Keratinocyte (primary cell): ENCODE results near the gene AK9. TPM values are rescaled to one million over a fixed set of nuclear protein-coding genes. Genes with fewer than 3 reads are reported as not detected.

Source experiments
- DNase-seq: peaks from one replicate; pipeline ENCODE4 v3.0.0-alpha.2; 2011; ENCODE audit warnings: low read depth, missing footprints, low spot score
- FAIRE-seq: peaks from 2 replicates; lab custom pipeline; 2011; peaks lifted over from hg19 to GRCh38; lab: Jason Lieb, UNC
- H2AFZ ChIP-seq: 2 replicates; pipeline ENCODE4 v1.6.0; 2012; ENCODE audit warnings: low read length, control low read depth, inconsistent platforms; ENCODE audit not compliant: control insufficient read depth
- H3K27ac ChIP-seq: 2 replicates; pipeline ENCODE4 v1.5.1; 2011; ENCODE audit warnings: low read length; ENCODE audit not compliant: control insufficient read depth, insufficient read depth
- H3K27me3 ChIP-seq: 3 replicates; pipeline ENCODE4 v1.6.0; 2011; ENCODE audit warnings: low read length; ENCODE audit not compliant: control insufficient read depth, insufficient read depth; ENCODE audit errors: extremely low read depth
- H3K36me3 ChIP-seq, 2 experiments: 2 replicates in 1 of 2; 3 replicates in 1 of 2; pipeline ENCODE4 v1.5.1; 2011; ENCODE audit warnings: low read length in 2 of 2, mild to moderate bottlenecking in 1 of 2; ENCODE audit not compliant: control insufficient read depth in 2 of 2, insufficient read depth in 2 of 2; ENCODE audit errors: extremely low read depth in 1 of 2
- H3K4me1 ChIP-seq: 3 replicates; pipeline ENCODE4 v1.5.1; 2011; ENCODE audit warnings: low read length; ENCODE audit not compliant: control insufficient read depth, insufficient read depth; ENCODE audit errors: extremely low read depth
- H3K4me2 ChIP-seq: 3 replicates; pipeline ENCODE4 v1.6.0; 2011; ENCODE audit warnings: low read depth, low read length; ENCODE audit not compliant: control insufficient read depth, insufficient read depth; ENCODE audit errors: extremely low read depth
- H3K4me3 ChIP-seq, 3 experiments: fragments of 200-600 bp in 1 of 3; sonication (generic) in 1 of 3; 2 replicates in 2 of 3; 3 replicates in 1 of 3; pipeline ENCODE4 v1.5.1; 2011 to 2016; ENCODE audit warnings: low read length in 3 of 3, mild to moderate bottlenecking in 3 of 3, control low read depth in 2 of 3, inconsistent platforms in 1 of 3, low read depth in 1 of 3, mixed read lengths in 1 of 3, mixed run types in 1 of 3, moderate library complexity in 1 of 3; ENCODE audit not compliant: control insufficient read depth in 2 of 3, insufficient read depth in 2 of 3; ENCODE audit errors: extremely low read depth in 1 of 3
- H3K79me2 ChIP-seq: 2 replicates; pipeline ENCODE4 v1.6.0; 2012; ENCODE audit warnings: low read length; ENCODE audit not compliant: control insufficient read depth, insufficient read depth
- H3K9ac ChIP-seq: 3 replicates; pipeline ENCODE4 v1.6.0; 2011; ENCODE audit warnings: low read length; ENCODE audit not compliant: control insufficient read depth, insufficient read depth; ENCODE audit errors: extremely low read depth
- H3K9me1 ChIP-seq: 3 replicates; pipeline ENCODE4 v1.6.0; 2011; ENCODE audit warnings: low read length; ENCODE audit not compliant: control insufficient read depth, insufficient read depth; ENCODE audit errors: extremely low read depth
- H3K9me3 ChIP-seq: 2 replicates; pipeline ENCODE4 v1.5.1; 2012; ENCODE audit warnings: low read depth, low read length; ENCODE audit not compliant: control insufficient read depth
- H4K20me1 ChIP-seq: 3 replicates; pipeline ENCODE4 v1.6.0; 2011; ENCODE audit warnings: low read length; ENCODE audit not compliant: control insufficient read depth, insufficient read depth; ENCODE audit errors: extremely low read depth
- EZH2 ChIP-seq: IDR thresholded peaks from one replicate; pipeline ENCODE4 v1.6.1; 2012; ENCODE audit warnings: inconsistent platforms, mild to moderate bottlenecking, low read length, moderate library complexity
- dilution Hi-C: fragments of 300-500 bp; cut with MboI; formaldehyde crosslinking; loops from one replicate; pipeline ENCODE4 v1.7.0; 2020; ENCODE audit warnings: low sequenced_read_pairs; ENCODE audit not compliant: extremely low pct_ligation_motif_present
- polyA plus RNA-seq, 5 experiments: library from polyadenylated mRNA; depleted of rRNA in 3 of 5; stranded (reverse) in 3 of 5; stranded (forward) in 1 of 5; unstranded in 1 of 5; fragments of >200 nt; gene quantifications; 1 replicate in 1 of 5; 2 replicates in 3 of 5; 3 replicates in 1 of 5; pipeline versions ENCODE4 v1.2.1 to v1.2.3, GENCODE V29; 2011 to 2012; ENCODE audit warnings: missing spikeins in 2 of 5, low read depth in 1 of 5, low replicate concordance in 1 of 5
- TF ChIP-seq, protein P1 (sequence below), 3 experiments: IDR thresholded peaks in 1 of 3; conservative IDR thresholded peaks in 1 of 3; optimal IDR thresholded peaks in 1 of 3; 2 replicates in 2 of 3; 3 replicates in 1 of 3; pipeline versions ENCODE3 to v1.5.1; 2011; ENCODE audit warnings: low read length in 3 of 3, mild to moderate bottlenecking in 3 of 3, moderate library complexity in 2 of 3, control low read depth in 1 of 3, inconsistent platforms in 1 of 3; ENCODE audit not compliant: insufficient read depth in 2 of 3; ENCODE audit errors: extremely low read depth in 1 of 3

AK9 gene
- polyA plus RNA-seq, 1 donor (not counting 4 experiments of a cell fraction or from before 2014, with no cell fraction given) = 1.8 TPM

DNA sequence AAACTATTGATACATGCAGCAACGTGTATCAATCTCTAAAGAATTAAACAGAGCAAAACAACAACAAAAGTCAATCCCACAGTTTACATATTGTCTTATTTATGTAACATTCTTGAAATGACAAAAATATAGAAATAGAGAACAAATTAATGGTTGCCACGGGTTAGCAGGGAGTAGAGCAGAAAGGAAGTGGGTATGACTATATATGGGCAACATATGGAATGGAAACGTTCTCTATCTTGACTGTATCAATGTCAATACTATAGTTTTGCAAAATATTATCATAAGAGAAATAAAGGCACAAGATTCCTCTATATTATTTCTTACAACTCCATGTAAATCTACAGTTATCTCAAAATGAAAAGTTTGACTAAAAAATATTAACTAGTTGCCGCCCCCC is 12.8 kb downstream of the AK9 start:
- Histone ChIP-seq H3K4me1 (no peaks in the 10 kb centered on the region), H3K9me1 (no peaks in the 10 kb centered on the region), H4K20me1 (no peaks in the 10 kb centered on the region), H3K79me2 (no peaks in the 10 kb centered on the region), H3K36me3 (no peaks in the 10 kb centered on the region), H3K9me3 (no peaks in the 10 kb centered on the region), H2AFZ (no peak overlapping the region), H3K4me3 (no peak overlapping the region), H3K9ac (no peak overlapping the region), H3K27ac (no peak overlapping the region), H3K27me3 (no peaks in the 10 kb centered on the region), H3K4me2 (no peak overlapping the region)
- FAIRE-seq (no peak), DNase-seq (no peak)
- dilution Hi-C loops = no loop called here
- TF ChIP-seq, protein P1, sequence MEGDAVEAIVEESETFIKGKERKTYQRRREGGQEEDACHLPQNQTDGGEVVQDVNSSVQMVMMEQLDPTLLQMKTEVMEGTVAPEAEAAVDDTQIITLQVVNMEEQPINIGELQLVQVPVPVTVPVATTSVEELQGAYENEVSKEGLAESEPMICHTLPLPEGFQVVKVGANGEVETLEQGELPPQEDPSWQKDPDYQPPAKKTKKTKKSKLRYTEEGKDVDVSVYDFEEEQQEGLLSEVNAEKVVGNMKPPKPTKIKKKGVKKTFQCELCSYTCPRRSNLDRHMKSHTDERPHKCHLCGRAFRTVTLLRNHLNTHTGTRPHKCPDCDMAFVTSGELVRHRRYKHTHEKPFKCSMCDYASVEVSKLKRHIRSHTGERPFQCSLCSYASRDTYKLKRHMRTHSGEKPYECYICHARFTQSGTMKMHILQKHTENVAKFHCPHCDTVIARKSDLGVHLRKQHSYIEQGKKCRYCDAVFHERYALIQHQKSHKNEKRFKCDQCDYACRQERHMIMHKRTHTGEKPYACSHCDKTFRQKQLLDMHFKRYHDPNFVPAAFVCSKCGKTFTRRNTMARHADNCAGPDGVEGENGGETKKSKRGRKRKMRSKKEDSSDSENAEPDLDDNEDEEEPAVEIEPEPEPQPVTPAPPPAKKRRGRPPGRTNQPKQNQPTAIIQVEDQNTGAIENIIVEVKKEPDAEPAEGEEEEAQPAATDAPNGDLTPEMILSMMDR (optimal IDR thresholded peaks at IDR 0.05 in 1 of 3, IDR thresholded peaks at IDR 0.05 in 1 of 3, conservative IDR thresholded peaks at IDR 0.05 in 1 of 3; ENCODE audit: extremely low read depth in 1 of 3, insufficient read depth in 2 of 3, low read length in 3 of 3) = no peak
- TF ChIP-seq EZH2 = no peak

DNA sequence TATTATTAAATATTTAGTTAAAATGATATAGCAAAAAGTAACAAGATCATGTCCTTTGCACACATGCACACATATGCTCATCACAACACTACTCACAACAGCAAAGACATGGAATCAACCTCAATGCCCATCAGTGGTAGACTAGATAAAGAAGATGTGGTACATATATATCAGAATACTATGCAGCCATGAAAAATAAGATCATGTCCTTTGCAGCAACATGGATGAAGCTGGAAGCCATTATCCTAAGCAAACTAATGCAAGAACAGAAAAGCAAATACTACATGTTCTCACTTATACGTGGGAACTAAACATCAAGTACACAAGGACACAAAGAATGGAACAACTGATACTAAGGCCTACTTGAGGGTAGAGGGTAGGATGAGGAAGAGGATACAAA is 14.3 kb downstream of the AK9 start:
- DNase-seq = no peak
- no peak overlapping the region for H3K4me2 ChIP-seq
- no peak overlapping the region for H3K27ac ChIP-seq
- no peaks in the 10 kb centered on the region for H3K79me2 ChIP-seq
- no peak overlapping the region for H2AFZ ChIP-seq
- FAIRE-seq = no peak
- no peaks in the 10 kb centered on the region for H3K9me3 ChIP-seq
- H3K27me3 ChIP-seq = no peaks in the 10 kb centered on the region
- H3K36me3 ChIP-seq = no peaks in the 10 kb centered on the region
- no peaks in the 10 kb centered on the region for H3K4me1 ChIP-seq
- no peaks in the 10 kb centered on the region for H4K20me1 ChIP-seq
- no peak overlapping the region for H3K4me3 ChIP-seq
- no peaks in the 10 kb centered on the region for H3K9me1 ChIP-seq
- no peak overlapping the region for H3K9ac ChIP-seq
- dilution Hi-C loops = no loop called here
- TF ChIP-seq EZH2 = no peak
- TF ChIP-seq, protein P1 (optimal IDR thresholded peaks at IDR 0.05 in 1 of 3, IDR thresholded peaks at IDR 0.05 in 1 of 3, conservative IDR thresholded peaks at IDR 0.05 in 1 of 3; ENCODE audit: extremely low read depth in 1 of 3, insufficient read depth in 2 of 3, low read length in 3 of 3) = no peak
